AG09309 (cell line): ENCODE data around the gene APBB2.
A peak's percentile ranks its signal among the peaks of the same experiment; 100 is the strongest.
"Not testable (repeated sequence)": the region's sequence is repeated elsewhere in the genome, so short reads cannot be mapped to it uniquely, and the experiment has no call there.

Source experiments
- DNase-seq: peaks from one replicate; pipeline ENCODE4 v3.0.0-alpha.2; 2010; ENCODE audit warnings: low read depth
- H3K4me3 ChIP-seq: 2 replicates; pipeline ENCODE4 v1.5.1; 2011; ENCODE audit warnings: mild to moderate bottlenecking, low read depth, low read length, moderate library complexity; ENCODE audit not compliant: control insufficient read depth
- TF ChIP-seq, protein P1 (sequence below): IDR thresholded peaks from 2 replicates; pipeline ENCODE4 v1.5.1; 2011; ENCODE audit warnings: mild to moderate bottlenecking, low read depth, low read length, inconsistent platforms; ENCODE audit not compliant: insufficient read depth, control insufficient read depth; ENCODE audit errors: missing control alignments

The APBB2 gene

DNA sequence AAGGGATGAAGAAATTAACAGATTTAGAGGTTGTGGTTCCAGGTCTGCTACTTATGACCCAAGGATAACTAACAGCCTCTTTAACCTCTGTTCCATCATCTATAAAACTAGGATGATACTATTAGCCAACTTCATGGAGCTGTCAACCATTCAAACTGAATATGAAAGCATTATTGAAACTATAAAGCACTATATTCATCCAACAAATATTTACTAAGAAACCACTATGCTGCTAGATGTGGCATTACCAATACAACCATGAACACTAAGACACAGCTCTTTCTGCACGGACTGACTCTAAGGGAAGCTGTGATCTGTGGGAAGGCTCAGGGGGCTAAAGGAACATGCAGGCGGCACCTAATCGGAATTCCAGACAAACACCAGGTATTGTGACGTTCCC lies 66.0 kb downstream of the APBB2 start:
- H3K4me3 ChIP-seq, result no peak overlapping the region
- TF ChIP-seq, protein P1, sequence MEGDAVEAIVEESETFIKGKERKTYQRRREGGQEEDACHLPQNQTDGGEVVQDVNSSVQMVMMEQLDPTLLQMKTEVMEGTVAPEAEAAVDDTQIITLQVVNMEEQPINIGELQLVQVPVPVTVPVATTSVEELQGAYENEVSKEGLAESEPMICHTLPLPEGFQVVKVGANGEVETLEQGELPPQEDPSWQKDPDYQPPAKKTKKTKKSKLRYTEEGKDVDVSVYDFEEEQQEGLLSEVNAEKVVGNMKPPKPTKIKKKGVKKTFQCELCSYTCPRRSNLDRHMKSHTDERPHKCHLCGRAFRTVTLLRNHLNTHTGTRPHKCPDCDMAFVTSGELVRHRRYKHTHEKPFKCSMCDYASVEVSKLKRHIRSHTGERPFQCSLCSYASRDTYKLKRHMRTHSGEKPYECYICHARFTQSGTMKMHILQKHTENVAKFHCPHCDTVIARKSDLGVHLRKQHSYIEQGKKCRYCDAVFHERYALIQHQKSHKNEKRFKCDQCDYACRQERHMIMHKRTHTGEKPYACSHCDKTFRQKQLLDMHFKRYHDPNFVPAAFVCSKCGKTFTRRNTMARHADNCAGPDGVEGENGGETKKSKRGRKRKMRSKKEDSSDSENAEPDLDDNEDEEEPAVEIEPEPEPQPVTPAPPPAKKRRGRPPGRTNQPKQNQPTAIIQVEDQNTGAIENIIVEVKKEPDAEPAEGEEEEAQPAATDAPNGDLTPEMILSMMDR, result no peak
- DNase-seq, result no peak

DNA sequence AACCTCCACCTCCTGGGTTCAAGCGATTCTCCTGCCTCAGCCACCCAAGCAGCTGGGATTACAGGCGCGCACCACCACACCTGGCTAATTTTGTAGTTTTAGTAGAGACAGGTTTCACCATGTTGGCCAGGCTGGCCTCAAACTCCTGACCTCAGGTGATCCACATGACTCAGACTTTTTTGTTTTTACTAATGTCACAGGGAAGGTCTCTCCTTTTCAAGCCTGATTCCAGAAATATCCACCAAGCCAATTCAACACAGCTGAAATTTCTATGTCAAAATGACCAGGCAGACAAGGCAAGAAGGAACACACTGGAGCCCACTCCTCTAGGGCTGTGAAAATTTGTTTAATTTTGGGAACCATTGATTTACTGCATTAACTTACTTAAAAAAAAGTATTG lies 66.8 kb downstream of the APBB2 start:
- not testable (repeated sequence) for H3K4me3 ChIP-seq, DNase-seq

DNA sequence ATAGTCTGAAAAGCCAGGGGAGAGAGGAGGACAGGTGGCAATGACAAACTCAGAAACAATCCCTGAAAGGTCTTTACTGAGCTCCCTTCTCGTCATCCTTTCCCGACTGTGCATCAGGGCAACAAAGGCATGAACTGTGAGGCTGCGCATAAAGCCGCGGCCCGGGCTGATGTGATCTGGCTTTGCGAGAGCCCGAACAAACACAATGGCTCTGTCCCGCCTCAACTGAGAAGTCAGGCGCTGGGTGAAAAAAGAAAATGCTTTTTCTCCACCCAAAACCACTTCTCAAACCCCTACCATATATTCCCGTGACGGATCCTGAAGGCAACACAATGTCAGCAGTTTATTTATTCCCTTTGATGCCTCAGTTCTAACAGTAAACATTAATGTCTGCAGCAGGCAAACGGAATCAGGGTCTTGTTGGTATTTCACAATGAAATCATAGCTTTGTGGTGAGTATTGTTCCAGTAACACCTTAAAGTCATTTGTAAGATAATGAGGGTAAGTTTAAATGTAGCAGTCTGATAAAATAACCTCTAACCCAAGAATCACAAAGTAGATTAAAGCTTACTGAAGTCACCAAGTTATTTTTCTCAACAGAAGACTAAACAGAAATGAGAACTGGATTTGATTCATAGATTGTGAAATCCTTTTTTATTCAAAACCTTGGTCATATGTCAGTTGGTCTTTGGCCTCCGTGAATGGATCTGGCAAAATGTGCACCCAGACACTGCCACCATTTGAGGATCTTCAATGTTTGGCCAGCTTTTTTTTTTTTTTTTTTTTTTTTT lies 67.4 kb downstream of the APBB2 start:
- H3K4me3 ChIP-seq, result peak overlapping the region; percentile 6
- TF ChIP-seq, protein P1, result no peak
- DNase-seq, result no peak

DNA sequence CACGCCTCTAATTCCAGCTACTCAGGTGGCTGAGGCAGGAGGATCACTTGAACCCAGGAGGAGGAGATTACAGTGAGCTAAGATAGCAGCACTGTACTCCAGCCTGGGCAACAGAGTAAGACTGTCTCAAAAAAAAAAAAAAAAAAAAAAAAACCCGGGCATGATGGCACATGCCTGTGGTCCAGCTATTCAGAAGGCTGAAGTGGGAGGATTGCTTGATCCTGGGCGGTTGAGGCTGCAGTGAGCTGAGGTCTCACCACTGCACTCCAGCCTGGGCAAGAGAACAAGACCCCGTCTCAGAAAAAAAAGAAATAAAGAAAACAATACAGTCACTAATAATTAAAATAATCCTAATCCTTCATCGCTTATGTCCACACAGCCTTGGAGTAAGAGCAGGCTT lies 68.1 kb downstream of the APBB2 start:
- no peak for DNase-seq
- H3K4me3 ChIP-seq, result no peak overlapping the region
- TF ChIP-seq, protein P1, result no peak

DNA sequence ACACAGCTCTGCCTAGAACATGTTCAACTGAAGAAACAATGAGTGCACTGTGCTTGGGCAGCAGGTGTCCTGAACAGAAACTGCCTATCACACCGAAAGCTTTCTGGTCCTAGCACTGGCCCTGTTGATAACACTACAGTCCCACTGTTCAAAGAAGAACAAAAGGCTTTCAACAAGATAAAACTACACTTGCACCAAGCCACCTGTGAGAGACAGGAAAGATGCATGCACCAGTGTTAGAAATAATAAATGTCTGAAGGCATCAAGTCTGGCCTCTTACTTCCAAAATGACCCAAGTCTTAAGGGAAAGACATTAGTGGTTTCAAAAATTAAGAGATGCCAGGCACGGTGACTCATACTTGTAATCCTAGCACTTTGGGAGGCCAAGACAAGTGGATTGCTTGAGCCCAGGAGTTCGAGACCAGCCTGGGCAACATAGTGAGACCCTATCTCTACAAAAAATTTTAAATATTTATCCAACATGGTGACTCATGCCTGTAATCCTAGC lies 68.7 kb downstream of the APBB2 start:
- TF ChIP-seq, protein P1, result no peak
- H3K4me3 ChIP-seq, result no peak overlapping the region
- no peak for DNase-seq

DNA sequence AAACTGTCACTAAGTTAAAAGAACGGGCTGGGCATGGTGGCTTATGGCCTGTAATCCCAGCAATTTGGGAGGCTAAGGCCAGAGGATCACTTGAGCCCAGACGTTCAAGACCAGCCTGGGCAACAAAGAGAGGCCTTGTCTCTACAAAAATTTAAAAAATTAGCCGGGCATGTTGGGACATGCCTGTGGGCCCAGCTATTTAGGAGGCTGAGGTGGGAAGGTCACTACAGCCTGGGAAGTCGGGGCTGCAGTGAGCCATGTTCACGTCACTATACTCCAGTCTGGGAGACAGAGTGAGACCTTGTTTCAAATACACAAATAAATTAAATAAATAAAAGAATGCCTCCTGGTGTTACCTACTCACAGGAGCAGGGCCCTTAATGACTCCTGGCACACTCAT lies 69.5 kb downstream of the APBB2 start:
- TF ChIP-seq, protein P1, result no peak
- no peak for DNase-seq
- no peak overlapping the region for H3K4me3 ChIP-seq

DNA sequence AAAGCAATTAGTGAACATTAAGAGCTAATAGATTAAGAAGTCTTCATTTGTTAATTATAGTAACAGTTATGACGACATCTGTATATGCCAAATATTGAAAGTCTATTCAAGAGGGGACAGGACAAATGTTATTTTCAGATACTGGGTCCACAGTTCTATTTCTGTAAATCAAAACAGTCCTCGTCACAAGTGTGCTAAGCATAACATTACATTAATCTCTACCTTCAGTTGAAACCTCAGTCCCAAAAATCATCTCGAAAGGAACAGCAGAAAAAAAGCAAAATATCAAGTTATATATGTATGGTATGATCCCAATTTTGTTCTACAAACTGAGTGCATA lies 70.3 kb downstream of the APBB2 start:
- no peak overlapping the region for H3K4me3 ChIP-seq
- no peak for DNase-seq
- TF ChIP-seq, protein P1, result no peak
